A673 (cell line): Measurements from ENCODE around the gene DNAJB12. TPM values are rescaled to one million over a fixed set of nuclear protein-coding genes. Genes with fewer than 3 reads are reported as not detected.
"Not testable (repeated sequence)": the region's sequence is repeated elsewhere in the genome, so short reads cannot be mapped to it uniquely, and the experiment has no call there.

Experiments used
- BruUV-seq: library from RNA; stranded (reverse); fragments of 400-500 nt; replicated peaks from 2 replicates; lab custom pipeline; 2021; lab: Mats Ljungman, UMichigan
- CTCF ChIA-PET: fragments of 300-600 bp; sonication (Branson Sonifier 250); formaldehyde crosslinking; loops from one replicate; lab custom pipeline; 2022; ENCODE audit warnings: antibody characterized with exemption; lab: Charles Lee
- POLR2A ChIA-PET: fragments of 300-600 bp; sonication (Branson Sonifier 250); formaldehyde crosslinking; loops from one replicate; lab custom pipeline; 2022; ENCODE audit warnings: antibody characterized with exemption; ENCODE audit not compliant: low non-redundant PET; lab: Charles Lee
- DNase-seq: peaks from one replicate; pipeline ENCODE4 v3.0.0-alpha.2; 2015; ENCODE audit warnings: low spot score
- H3K27ac ChIP-seq: fragments of 200-600 bp; sonication (generic); 2 replicates; pipeline ENCODE4 v1.5.1; 2016; ENCODE audit warnings: mixed run types, low read depth, mild to moderate bottlenecking, mixed read lengths, antibody characterized with exemption, low read length; ENCODE audit not compliant: poor library complexity, severe bottlenecking
- H3K27me3 ChIP-seq: fragments of 200-600 bp; sonication (generic); replicated peaks from 2 replicates; pipeline ENCODE4 v1.6.1; 2017; ENCODE audit warnings: mixed run types, low read depth, mild to moderate bottlenecking, mixed read lengths, antibody characterized with exemption, low read length; ENCODE audit not compliant: insufficient read depth, poor library complexity
- H3K36me3 ChIP-seq: fragments of 200-600 bp; sonication (generic); 2 replicates; pipeline ENCODE4 v1.6.1; 2016; ENCODE audit warnings: mixed run types, mild to moderate bottlenecking, mixed read lengths, antibody characterized with exemption, low read length; ENCODE audit not compliant: insufficient read depth, poor library complexity, severe bottlenecking
- H3K4me1 ChIP-seq: fragments of 200-600 bp; sonication (generic); 2 replicates; pipeline ENCODE4 v1.6.1; 2017; ENCODE audit warnings: mixed run types, mild to moderate bottlenecking, mixed read lengths, antibody characterized with exemption, low read length; ENCODE audit not compliant: insufficient read depth, poor library complexity, severe bottlenecking
- H3K4me3 ChIP-seq: fragments of 200-600 bp; sonication (generic); 2 replicates; pipeline ENCODE4 v1.5.1; 2016; ENCODE audit warnings: low read depth, mixed run types, mild to moderate bottlenecking, mixed read lengths, low read length; ENCODE audit not compliant: poor library complexity, severe bottlenecking
- H3K9me3 ChIP-seq: fragments of 200-600 bp; sonication (generic); 2 replicates; pipeline ENCODE4 v1.6.1; 2016; ENCODE audit warnings: mixed run types, low read depth, mild to moderate bottlenecking, mixed read lengths, antibody characterized with exemption, low read length; ENCODE audit not compliant: poor library complexity, severe bottlenecking
- CTCF ChIP-seq: fragments of 300-800, 200-600 bp; sonication (generic); conservative IDR thresholded peaks from 2 replicates; pipeline ENCODE4 v1.5.1; 2017; ENCODE audit warnings: low read depth, mild to moderate bottlenecking, antibody characterized with exemption, low read length, moderate library complexity, mixed read lengths
- EZH2 ChIP-seq: fragments of 200-600 bp; sonication (generic); IDR thresholded peaks from 2 replicates; pipeline ENCODE4 v1.6.1; 2017; ENCODE audit warnings: borderline replicate concordance, low read depth, mild to moderate bottlenecking, mixed read lengths, antibody characterized with exemption, low read length; ENCODE audit not compliant: poor library complexity, severe bottlenecking
- intact Hi-C: fragments of 100-400 bp; cut with micrococcal nuclease; formaldehyde crosslinking; loops from one replicate; pipeline ENCODE4 v1.10.0; 2022; ENCODE audit not compliant: unreplicated experiment
- total RNA-seq: library from RNA; stranded (reverse); gene quantifications from 2 replicates; pipeline ENCODE4 v1.2.3, GENCODE V29; 2021

DNAJB12 gene
- total RNA-seq, 1 experiment from 2014 or later = 29.5 TPM

DNA sequence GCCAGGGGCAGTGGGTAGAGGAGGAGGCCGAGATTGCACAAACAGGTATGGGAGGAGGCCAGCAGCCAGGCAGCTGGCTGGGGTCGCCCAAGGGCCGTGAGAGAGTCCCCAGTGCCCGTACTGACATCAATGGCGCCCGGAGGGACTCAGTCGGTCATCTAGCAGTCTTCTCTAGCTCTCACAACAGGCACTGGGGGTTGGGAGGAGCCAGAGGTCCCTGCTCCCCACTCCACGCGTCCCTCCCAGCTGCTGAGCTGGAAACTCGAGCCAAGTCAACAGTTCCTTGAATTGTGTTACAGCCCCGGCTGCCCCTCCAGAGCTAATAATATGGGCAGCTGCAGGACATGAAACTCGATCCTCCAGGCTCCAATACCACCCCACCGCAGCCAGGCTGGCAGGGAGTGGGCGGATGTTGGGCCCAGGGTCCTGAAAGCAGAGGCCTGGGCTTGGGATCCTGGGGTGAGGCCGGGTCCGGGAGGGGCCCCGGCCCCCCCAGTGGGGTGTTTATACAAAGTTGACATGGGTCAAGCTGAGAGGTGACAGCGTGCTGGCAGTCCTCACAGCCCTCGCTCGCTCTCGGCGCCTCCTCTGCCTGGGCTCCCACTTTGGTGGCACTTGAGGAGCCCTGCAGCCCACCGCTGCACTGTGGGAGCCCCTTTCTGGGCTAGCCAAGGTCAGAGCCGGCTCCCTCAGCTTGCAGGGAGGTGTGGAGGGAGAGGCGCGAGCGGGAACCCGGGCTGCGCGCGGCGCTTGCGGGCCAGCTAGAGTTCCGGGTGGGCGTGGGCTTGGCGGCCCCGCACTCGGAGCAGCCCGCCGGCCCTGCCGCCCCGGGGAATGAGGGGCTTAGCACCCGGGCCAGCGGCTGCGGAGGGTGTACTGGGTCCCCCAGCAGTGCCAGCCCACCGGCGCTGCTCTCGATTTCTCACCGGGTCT is 29.2 kb downstream of the DNAJB12 start:
- intact Hi-C loops = loop anchor here (5.0 to 10.0 kb wide), 2 partner anchors 101 to 278 kb away; no protein-coding TSS in a partner anchor
- H3K27me3 ChIP-seq, DNase-seq, CTCF ChIA-PET, H3K4me3 ChIP-seq, POLR2A ChIA-PET, BruUV-seq, H3K9me3 ChIP-seq, H3K36me3 ChIP-seq: not testable (repeated sequence)
- H3K27ac ChIP-seq = peak overlapping the region; percentile 50
- peaks cover 34% of the 10 kb centered on the region for H3K4me1 ChIP-seq

- CTCF ChIA-PET = interaction anchor here (0.6 kb wide), 1 partner anchor 13 kb away, joined by 11 read pairs; no protein-coding TSS in a partner anchor
- DNase-seq = no peak
- no TSS peak for BruUV-seq
- peaks cover 49% of the 10 kb centered on the region for H3K4me1 ChIP-seq
- H3K36me3 ChIP-seq = no peaks in the 10 kb centered on the region
- intact Hi-C loops = loop anchor here (5.0 to 10.0 kb wide), 2 partner anchors 51 to 99 kb away; partner anchors contain the start of gene DDIT4
- H3K27me3 ChIP-seq = no peaks in the 10 kb centered on the region
- peak overlapping the region; percentile 96 for H3K27ac ChIP-seq
- TF ChIP-seq EZH2 (no peak), CTCF (no peak)
- POLR2A ChIA-PET = no interaction called here
- no peaks in the 10 kb centered on the region for H3K9me3 ChIP-seq
- H3K4me3 ChIP-seq = no peak overlapping the region
Observed at GRCh38 chr10:72323771-72324191, 30.9 kb downstream of the DNAJB12 start.

DNA sequence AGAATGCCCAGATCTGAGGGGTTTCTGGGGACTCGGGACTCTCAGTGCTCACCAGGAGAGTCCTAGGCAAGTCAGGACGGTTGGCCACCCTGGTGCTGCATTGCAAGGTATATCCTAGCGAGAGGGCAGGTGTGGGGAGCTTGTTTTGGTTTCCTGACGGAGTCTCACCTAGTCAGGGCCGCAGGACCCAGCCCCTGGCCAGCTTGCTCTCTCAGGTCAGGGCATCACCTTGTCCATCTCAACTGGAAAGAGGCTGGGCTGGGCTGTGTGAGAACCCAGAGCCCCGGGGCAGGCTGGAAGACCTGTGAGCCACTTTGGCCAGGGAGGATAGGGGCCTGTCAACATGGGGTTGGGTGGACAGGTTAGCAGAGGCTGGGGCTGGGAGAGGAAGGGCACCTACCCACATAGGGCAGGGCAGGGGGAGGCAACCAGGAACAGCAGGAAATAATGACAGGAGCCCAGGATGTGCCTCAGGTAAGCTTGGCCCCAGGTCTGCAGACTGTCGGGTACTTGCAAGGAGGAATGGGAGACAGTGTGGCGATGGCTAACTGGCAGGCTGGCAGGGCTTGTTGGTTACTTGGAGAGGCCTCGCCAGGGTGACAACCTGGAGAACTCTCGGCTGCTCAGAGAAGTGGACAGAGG is 31.5 kb downstream of the DNAJB12 start:
- TF ChIP-seq EZH2 = no peak
- no peak for TF ChIP-seq CTCF
- no peak overlapping the region for H3K4me3 ChIP-seq
- BruUV-seq = no TSS peak
- no peaks in the 10 kb centered on the region for H3K27me3 ChIP-seq
- H3K9me3 ChIP-seq = no peaks in the 10 kb centered on the region
- CTCF ChIA-PET = interaction anchor here (0.5 kb wide), 1 partner anchor 101 kb away, joined by 4 read pairs; no protein-coding TSS in a partner anchor
- no peaks in the 10 kb centered on the region for H3K36me3 ChIP-seq
- intact Hi-C loops = loop anchor here (5.0 to 10.0 kb wide), 2 partner anchors 51 to 98 kb away; partner anchors contain the start of gene DDIT4
- POLR2A ChIA-PET = no interaction called here
- H3K27ac ChIP-seq = peak overlapping the region; percentile 96
- H3K4me1 ChIP-seq = peaks cover 51% of the 10 kb centered on the region
- no peak for DNase-seq
